Mucosa of descending colon (tissue), 3 donors: ENCODE data around the gene THEM5. TPM values are rescaled to one million over a fixed set of nuclear protein-coding genes. Genes with fewer than 3 reads are reported as not detected.

Source experiments
- ATAC-seq: fragments of 200-7000 bp; cut with Tn5 transposase; one replicate; pipeline ENCODE4 v1.9.1; 2020; ENCODE audit warnings: mild to moderate bottlenecking, moderate library complexity
- DNase-seq, 3 donors: peaks; one replicate each; pipeline ENCODE4 v3.0.0-alpha.2; 2020
- H3K36me3 ChIP-seq: fragments of 200-600 bp; one replicate; pipeline ENCODE4 v1.8.0; 2021; ENCODE audit warnings: low read depth, mild to moderate bottlenecking
- H3K4me1 ChIP-seq: fragments of 200-600 bp; one replicate; pipeline ENCODE4 v1.8.0; 2021; ENCODE audit warnings: low read depth, mild to moderate bottlenecking
- H3K4me3 ChIP-seq: fragments of 200-600 bp; one replicate; pipeline ENCODE4 v1.8.0; 2021; ENCODE audit warnings: mild to moderate bottlenecking
- H3K9me3 ChIP-seq: fragments of 200-600 bp; one replicate; pipeline ENCODE4 v1.8.0; 2021; ENCODE audit warnings: mild to moderate bottlenecking
- CTCF ChIP-seq: fragments of 200-600 bp; IDR thresholded peaks from one replicate; pipeline ENCODE4 v1.8.0; 2022; ENCODE audit warnings: antibody characterized with exemption, mild to moderate bottlenecking
- intact Hi-C, 2 donors: fragments of 100-400 bp; cut with DNase I in 1 of 2; cut with micrococcal nuclease in 1 of 2; formaldehyde crosslinking; loops; one replicate each; pipeline versions ENCODE4 v1.11.0 to v1.11.1; 2022; cut with DNase I, micrococcal nuclease
- total RNA-seq, 3 donors: library from RNA; stranded (reverse); fragmentation: NEBNext Ultra II Directional in 2 of 3; extraction: Animal tissue kit (Norgen Biotek cat#: 25700) in 2 of 3; gene quantifications; one replicate each; pipeline versions ENCODE4 v1.2.1 to v1.2.4, GENCODE V29; 2021 to 2023
- donor health status: DM: no; HTN: no; CAD: no; lungs with moderate emphysema.
- donor health status: DM: no; HTN: no; CAD: no.
- donor health status: DM: no; HTN: yes; CAD: no.

Gene THEM5
- total RNA-seq, 3 donors from 2014 or later, result not detected

GRCh38 chr1:151835596-151835995, 17.9 kb downstream of the THEM5 start:
- no peak for DNase-seq
- intact Hi-C loops, result no loop called here
- ATAC-seq, result no peak
- Histone ChIP-seq H3K4me1 (peaks cover 20% of the 10 kb centered on the region), H3K36me3 (no peaks in the 10 kb centered on the region), H3K9me3 (no peaks in the 10 kb centered on the region), H3K4me3 (no peak overlapping the region)
- TF ChIP-seq CTCF, result no peak

GRCh38 chr1:151834239-151834638, 19.3 kb downstream of the THEM5 start:
- Histone ChIP-seq H3K9me3 (no peaks in the 10 kb centered on the region), H3K4me3 (no peak overlapping the region), H3K36me3 (no peaks in the 10 kb centered on the region), H3K4me1 (peaks cover 20% of the 10 kb centered on the region)
- ATAC-seq (no peak), DNase-seq (no peak)
- TF ChIP-seq CTCF, result no peak
- intact Hi-C loops, result no loop called here

GRCh38 chr1:151833172-151833900, 20.2 kb downstream of the THEM5 start:
- no peak for DNase-seq
- Histone ChIP-seq H3K36me3 (no peaks in the 10 kb centered on the region), H3K4me3 (no peak overlapping the region), H3K4me1 (peaks cover 20% of the 10 kb centered on the region), H3K9me3 (no peaks in the 10 kb centered on the region)
- no peak for TF ChIP-seq CTCF
- no peak for ATAC-seq
- intact Hi-C loops, result no loop called here

GRCh38 chr1:151832318-151832980, 21.1 kb downstream of the THEM5 start:
- H3K4me1 ChIP-seq, result peaks cover 20% of the 10 kb centered on the region
- TF ChIP-seq CTCF, result no peak
- intact Hi-C loops, result no loop called here

GRCh38 chr1:151831605-151832004, 21.9 kb downstream of the THEM5 start, which contains the start of gene RORC:
Gene RORC, minus strand, starts transcription at chr1:151831802. Its CDS starts 38 bp downstream, at chr1:151831764.
- Histone ChIP-seq H3K36me3 (no peaks in the 10 kb centered on the region), H3K4me3 (no peak within 1 kb of the TSS), H3K9me3 (no peaks in the 10 kb centered on the region), H3K4me1 (peaks cover 20% of the 10 kb centered on the region)
- no peak for TF ChIP-seq CTCF
- intact Hi-C loops, result no loop called here
- DNase-seq, result peak; percentile 76 to 84 (median 81)
- peak; percentile 75 for ATAC-seq

More at GRCh38 chr1:151832318-151832980, 21.1 kb downstream of the THEM5 start:
- Histone ChIP-seq H3K36me3 (no peaks in the 10 kb centered on the region), H3K4me3 (no peak overlapping the region), H3K9me3 (no peaks in the 10 kb centered on the region)
- ATAC-seq (peak; percentile 62), DNase-seq (peak; percentile 89 to 91 (median 90))
